HG03108 (cell line): ENCODE results near the gene MEX3A.
A peak's percentile ranks its signal among the peaks of the same experiment; 100 is the strongest.
"Not testable (repeated sequence)": the region's sequence is repeated elsewhere in the genome, so short reads cannot be mapped to it uniquely, and the experiment has no call there.

ENCODE experiments used
- ATAC-seq: cut with Tn5 transposase; IDR thresholded peaks from one replicate; pipeline ENCODE4 v1.9.1; 2021; ENCODE audit warnings: moderate library complexity; ENCODE audit not compliant: unreplicated experiment

MEX3A gene, protein sequence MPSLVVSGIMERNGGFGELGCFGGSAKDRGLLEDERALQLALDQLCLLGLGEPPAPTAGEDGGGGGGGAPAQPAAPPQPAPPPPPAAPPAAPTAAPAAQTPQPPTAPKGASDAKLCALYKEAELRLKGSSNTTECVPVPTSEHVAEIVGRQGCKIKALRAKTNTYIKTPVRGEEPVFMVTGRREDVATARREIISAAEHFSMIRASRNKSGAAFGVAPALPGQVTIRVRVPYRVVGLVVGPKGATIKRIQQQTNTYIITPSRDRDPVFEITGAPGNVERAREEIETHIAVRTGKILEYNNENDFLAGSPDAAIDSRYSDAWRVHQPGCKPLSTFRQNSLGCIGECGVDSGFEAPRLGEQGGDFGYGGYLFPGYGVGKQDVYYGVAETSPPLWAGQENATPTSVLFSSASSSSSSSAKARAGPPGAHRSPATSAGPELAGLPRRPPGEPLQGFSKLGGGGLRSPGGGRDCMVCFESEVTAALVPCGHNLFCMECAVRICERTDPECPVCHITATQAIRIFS

DNA sequence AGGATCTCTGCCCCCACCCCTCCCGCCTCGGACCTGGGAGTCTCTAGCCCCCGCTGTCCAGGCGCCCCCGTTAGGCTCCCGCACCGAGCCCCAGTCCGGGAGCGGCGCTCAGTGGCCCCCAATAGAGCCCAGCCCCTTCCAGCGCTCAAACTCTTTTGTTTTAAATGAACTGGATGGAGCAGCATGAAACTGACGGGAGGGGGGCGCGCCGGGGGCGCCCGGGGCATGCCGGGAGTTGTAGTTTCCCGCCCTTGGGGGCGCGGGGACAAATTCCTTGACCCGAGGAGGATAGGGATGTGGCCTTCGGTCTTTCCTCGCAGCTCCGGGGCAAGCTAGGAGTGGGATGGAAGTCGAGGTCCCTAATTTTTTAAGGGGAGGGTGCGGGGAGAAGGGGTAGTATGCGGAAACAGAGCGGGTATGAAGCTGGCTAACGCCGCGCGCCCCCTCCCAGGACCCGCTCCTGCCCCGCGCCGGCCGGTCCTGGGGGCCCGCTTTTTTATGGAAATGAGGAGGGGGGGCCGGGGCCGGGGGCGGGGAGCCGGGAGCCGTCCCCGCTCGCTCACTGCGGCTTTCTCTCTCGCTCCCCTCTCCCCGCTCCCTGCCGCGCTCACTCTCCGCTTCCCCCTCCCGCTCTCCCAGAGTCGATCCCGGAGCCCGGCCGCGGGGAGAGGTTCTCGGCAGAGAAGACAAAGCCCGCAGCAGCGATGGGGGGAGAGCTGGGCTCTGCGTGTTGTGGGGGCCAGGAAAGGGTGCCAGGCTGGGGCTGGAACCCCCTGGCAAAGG is at the start of gene MEX3A:
Gene MEX3A, minus strand, starts transcription at position 157 of the 783 bp plus-strand sequence. CDS start 467 bp downstream, outside the sequence.
- peak; percentile 51 for ATAC-seq

DNA sequence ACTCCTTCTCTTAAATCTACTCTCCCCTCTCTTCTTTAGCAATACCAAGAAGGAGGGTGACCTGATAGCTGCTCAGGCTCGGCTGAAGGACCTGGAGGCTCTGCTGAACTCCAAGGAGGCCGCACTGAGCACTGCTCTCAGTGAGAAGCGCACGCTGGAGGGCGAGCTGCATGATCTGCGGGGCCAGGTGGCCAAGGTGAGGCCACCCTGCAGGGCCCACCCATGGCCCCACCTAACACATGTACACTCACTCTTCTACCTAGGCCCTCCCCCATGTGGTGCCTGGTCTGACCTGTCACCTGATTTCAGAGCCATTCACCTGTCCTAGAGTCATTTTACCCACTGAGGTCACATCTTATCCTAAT is 48.3 kb upstream of the MEX3A start:
- ATAC-seq = no peak

DNA sequence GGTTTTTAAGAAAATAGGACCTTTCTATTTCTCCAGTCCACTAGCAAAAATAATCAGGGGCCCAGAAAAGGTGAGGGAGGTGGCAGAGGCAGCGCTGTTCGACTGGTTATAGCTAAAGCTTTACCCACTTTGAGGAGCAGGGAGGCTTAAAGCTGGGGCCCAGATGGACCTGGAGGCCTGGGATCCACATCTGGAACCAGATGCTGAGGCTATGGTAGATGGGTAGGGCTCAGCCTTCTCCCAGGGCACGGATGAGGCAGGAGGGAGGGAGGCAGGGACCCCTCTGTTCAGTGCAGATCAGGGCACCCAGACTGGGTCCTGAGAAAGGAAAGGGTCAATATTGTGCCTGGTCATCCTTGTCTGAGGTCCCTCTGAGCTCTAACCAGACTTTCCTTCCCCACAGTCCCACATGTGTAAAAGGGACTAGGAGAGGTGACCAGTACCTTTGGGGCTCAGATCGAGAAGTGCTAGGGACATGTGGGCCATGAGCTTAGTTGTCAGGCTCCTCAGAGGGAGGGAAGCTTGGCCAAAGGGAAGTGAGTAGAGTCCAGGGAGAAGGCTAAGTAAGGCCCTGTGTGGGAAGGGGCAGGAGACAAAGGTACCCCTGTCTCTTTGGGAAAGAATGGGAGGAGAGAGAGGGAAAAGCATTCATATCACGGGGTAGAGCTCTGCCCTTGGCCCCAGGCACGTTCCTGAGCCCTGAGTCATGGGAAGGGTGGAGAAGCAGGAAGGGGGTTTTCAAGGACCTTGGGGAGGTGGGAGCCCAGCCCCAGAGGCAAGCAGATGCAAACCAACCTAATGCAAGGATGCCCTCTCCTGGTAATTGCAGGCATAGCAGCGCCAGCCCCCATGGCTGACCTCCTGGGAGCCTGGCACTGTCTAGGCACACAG is 47.7 kb upstream of the MEX3A start:
- no peak for ATAC-seq

DNA sequence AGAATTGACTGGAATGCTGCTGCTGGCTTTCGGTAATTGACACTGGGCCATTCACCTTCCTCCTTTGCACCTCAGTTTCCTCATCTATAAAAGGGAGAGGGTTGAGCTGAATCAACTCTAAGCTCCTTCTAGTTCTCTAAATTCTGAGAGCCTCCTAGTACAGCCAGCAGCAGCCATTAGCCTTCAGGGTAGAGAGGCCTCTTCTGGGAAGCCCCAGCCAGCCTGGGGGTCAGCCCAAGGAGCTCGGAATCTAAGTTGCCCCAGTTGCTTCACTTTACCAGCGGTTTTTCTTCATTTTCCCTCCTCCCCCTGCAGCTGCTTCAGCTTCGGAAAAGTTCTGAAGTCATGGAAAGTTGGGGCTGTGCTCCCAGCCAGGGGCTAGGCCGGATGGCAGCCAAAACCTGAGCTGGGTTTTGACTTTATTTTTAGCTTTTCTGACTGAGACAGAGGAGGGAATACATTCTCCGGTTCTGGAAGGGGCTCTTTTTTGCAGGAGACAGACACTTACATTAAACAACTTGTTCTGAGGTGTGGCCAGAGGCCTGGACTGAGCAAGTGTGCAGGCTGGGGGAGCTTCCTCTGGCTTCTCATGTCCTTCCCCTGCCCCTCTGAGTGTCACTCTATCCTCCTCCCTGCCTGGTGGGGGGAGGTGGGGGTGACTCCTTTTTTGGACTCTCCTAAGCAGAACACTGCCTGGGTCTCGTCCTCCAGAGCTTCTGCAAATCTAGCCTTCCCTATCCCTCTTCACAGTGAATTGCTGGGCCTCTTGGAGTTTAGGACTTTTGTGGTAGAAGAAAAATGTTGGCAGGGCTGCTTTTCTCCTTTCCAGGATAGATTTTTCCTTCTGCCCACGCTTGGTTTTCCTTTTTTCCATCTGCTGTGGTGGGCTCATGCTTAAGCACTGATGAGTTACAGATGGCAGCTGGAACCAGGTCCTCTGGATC is 46.7 kb upstream of the MEX3A start:
- ATAC-seq = no peak

DNA sequence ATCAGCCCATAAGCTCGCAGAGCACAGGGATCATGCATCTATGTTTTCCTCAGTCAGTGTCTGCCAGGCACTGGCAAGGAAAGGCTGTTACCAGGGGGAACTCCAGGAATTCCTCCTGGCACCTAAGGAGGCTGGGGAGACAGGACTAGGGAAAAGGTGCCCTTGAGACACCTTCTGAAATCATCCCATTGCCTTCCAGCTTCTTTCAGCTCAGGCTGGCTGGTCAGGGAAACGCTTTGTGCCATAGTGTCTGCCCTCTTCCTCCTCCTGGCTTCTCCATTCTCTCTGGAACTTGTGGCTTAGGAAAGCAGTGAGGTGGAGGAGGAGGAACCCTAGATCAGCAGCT is 46.0 kb upstream of the MEX3A start:
- no peak for ATAC-seq

DNA sequence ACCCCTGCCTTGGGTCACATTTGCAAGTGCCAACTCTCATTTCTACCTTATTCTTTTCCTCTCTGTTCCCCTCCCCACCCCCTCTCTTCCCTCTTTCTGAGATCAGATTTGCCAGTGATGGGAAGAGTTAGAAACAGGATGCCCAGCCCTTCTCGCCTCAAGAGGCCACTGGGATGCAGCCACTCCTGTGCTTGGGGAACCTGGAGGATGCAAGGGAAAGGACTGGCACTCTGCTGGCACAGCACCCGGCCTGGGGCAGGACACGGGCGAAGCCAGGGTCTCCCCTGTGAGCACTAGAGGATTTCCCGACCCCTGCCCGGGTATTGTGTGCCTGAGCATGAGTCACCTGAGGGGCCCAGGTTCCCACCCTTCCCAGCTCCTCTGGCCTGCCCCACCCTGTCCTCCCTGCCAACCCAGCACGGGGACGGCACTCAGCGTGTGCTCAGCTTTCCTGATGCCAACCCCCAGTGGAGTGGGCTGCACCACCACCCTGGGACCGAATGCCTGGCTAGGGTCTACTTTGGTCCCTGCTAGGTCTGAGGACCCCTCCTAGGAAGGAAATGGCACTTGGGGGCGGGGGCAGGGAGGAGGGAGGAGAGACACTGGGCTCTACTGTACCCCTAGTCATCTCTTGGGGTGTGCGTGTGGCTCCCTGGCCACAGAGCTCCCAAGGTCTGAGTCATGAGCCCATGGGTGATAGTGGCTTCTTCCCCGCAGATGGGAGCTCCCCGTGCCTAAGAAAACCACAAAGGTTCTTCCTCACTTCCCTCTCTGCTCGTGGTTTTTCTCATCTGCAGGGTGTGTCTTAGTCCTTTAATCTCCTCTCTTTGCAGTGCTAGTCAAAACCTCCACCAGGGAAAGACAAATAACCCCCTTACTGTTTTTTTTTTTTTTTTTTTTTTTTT is 44.6 kb upstream of the MEX3A start:
- peak; percentile 32 for ATAC-seq

DNA sequence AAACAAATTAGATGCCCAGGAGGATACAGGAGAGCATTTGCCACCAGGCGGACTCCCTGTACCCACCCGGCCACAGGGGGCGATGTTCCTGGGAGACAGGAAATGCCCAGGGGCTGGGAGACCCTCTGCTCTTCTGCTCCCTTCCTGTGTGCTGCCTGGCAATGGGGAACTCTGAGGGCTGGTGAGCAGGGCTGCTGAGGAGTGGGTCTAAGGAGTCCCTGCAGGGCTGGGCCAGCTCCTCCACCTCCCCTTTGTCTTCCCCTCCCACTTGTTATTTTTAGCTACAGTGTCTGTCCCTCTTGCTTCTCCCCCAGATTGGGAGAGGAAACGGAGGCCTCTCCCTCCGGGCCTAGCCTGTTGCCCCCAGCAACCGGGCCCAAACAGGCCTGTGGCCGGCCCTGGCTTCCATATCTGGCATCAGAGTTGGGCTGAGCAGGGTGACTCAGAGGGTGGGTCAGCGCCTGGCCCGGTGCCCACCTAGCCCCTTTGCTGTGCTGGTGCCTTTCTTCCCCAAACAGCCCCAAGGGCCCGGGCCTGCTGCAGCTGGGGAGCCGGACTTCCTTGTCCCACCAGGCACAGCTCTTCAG is 43.9 kb upstream of the MEX3A start:
- ATAC-seq = peak; percentile 30

DNA sequence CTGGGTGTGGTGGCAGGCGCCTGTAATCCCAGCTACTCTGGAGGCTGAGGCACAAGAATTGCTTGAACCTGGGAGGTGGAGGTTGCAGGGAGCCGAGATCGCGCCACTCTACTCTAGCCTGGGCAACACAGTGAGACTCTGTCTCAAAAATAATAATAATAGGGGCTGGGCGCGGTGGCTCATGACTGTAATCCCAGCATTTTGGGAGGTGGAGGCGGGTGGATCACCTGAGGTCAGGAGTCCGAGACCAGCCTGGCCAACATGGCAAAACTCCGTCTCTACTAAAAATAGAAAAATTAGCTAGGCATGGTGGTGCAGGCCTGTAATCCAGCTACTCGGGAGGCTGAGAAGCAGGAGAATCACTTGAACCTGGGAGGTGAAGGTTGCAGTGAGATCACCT is 43.3 kb upstream of the MEX3A start:
- ATAC-seq = not testable (repeated sequence)

DNA sequence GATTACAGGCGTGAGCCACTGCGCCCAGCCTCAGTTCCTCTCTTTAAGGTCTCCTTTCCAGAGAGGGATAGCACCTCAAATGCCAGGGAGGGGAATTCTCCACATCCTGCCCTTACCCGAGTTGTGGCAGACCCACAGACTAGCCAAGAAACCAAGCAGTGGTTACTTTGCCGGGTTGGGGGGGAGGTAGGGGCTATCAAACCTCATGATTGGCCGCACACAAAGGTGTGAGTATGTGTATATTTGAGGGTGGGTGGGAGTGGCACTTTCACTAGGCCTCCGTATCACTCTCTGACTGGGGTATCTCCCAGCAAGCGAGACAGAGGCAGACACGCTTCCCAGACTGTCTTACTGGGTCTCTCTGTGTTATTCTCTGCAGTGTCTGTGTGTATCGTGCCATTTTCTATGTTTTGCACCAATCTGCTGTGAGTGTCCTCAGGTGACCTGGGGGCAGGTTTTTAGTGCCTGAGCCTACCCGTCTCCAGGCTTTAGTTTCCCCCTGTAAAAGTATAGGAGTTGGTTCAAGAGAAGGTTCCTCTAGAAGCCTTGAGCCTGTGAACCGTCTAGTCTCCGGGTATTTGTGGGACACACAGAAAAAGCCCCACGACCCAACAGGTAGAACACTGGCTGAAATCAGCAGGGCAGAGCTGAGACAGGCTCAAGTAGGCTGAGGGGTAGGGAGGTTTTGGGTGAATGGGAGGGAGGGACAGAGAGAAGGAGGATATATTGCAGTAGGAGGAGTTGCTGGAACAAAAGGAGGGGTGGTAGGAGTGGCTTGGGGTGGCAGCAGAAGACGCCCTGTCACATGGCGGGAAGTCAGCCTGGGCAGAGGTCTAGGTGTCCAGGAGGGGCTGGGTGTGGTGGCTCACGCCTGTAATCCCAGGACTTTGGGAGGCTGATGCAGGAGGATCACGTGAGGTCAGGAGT is 42.6 kb upstream of the MEX3A start:
- ATAC-seq = no peak

DNA sequence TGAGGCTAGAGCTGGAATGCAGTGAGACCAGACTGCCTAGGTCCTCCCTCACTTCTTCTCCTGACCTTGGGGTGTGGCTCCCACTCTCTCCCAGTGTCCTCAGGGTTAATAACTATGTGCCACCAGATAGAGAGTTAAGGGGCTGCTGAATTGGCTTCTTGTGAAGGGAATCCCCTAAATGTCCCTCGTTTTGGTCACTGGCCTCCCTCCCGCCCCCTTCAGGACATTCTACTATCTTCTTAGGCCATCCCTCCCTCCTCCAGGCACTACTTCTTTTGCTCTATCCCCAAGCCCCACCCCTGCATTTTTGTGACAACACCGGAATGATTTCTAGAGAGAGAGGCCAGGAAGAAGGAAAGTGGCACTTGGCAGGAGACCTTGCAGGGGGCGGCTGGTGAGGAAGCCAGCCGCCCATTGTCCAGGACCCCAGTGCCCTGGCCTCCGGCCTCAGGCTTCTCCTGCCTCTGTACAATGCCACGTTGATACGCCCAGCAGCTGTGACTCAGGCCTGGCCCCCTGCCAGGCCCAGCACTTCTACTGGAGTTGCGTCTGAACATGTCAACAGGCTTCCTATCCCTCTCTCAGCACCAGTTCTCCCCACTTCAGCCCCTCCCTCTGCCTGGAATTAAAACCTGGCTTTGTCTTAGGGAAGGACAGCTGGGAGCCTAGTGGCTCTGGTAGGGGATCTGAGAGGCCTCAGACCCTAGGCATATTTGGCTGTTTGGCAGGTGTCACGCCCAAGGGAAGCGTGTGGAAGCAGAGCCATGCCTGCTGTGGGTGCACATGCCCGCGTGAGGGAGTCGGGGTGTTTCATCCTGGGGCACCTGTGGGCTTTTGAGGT is 41.3 kb upstream of the MEX3A start:
- no peak for ATAC-seq

DNA sequence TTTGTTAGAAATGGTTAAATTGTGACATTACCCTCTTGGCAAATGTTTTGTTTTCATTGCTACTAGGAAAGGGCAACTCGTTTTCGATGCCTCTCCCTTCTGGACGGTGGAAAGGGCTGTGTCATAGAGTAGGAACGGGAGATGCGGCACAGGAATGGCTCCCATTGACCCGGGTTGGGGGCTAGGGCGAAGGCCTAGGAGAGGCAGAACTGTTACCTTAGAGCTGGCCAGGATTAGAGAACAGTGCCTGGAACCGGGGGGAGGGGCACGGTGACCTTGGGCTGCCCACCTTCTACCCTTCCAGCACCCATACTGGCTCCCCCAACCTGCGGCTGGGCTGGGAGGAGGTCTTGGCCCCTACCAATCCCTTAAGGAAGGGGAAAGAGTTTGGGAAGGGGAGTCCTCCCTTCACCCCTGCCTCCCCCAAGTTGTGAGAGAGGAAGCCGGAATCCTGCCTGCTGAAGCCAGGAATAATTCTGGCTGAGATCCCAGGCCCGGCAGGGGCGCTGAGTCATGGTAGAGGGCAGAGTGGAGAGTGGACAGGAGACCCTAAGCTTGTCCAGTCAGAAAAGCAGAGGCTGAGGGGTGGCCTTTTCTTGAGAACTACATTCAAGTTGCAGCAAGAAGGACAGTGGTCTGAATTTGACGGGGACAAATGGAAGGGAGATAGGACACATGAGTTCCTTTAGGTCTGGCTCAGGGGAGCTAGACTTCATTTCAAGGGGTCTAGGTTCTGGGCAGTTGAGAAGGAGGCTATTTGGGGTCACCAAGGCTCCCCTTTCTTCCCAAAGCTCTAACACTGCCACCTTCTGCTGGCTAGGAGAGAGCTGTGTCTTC is 40.5 kb upstream of the MEX3A start:
- ATAC-seq = no peak

DNA sequence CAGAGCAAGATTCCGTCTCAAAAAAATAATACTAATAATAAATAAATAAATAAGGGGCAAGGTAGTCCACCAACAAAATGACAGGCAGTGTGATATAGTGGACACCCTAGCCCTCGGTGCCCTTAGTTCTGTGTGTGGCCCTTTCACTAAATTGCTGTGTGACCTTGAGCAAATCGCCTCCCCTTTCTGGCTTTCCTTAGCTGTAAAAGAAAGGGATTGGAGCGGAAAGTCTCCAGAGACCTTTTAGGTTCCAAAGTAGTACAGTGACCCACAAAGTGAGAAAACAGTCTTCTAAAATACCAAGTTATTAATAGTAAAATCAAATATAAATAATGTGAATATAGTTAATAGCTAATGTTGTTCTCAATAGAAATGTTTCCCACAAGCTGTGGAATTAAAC is 39.8 kb upstream of the MEX3A start:
- no peak for ATAC-seq

DNA sequence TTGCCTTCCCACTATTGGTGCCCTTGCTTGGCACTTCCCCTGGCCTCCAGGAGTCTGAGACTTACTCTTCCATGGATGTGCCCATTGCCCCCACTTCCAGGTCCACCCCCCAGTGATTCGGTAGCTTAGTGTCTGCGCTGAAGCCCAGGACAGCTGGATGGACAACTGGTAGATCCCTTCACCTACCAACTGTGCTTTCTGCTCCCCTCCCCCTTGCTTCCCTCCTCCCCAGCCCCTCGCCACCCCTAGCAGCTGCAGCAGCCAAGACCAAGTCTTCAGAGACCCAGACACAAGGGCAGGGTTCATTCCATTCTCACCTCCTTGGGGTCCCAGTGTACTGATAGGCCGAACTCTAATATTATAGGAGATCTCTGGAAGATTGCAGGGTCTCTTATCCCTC is 39.2 kb upstream of the MEX3A start:
- ATAC-seq = no peak

DNA sequence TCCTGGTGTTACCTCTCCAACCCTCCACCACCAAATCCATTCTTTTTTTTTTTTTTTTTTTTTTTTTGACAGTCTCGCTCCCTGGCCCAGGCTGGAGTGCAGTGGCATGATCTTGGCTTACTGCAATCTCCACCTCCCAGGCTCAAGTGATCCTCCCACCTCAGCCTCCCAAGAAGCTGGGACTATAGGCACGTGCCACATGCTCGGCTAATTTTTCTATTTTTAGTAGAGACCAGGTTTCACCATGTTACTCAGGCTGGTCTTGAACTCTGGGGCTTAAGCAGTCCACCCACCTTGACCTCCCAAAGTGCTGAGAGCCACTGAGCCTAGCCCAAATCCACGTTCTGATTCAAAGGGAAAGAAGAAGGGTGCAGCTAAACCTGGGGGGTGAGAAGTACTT is 38.7 kb upstream of the MEX3A start:
- ATAC-seq = not testable (repeated sequence)

DNA sequence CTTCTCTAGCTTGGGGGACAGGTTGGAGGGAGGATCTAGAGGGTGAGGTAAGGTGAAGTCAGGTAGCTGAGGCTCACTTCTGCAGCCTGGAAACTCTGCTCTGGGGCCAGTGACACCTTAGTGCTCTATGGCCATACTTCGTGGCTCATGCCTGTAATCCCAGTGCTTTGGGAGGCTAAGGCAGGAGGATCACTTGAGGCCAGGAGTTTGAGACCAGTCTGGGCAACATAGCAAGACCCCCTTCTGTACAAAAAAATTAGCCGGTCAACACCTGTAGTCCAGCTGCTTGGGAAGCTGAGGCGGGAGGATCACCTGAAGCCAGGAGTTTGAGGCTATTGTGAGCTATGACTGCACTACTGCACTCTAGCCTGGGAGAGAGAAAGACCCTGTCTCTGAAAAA is 38.1 kb upstream of the MEX3A start:
- no peak for ATAC-seq
